T1000 (cell line): ENCODE results near the gene TBCCD1.
"Not testable (repeated sequence)": the region's sequence is repeated elsewhere in the genome, so short reads cannot be mapped to it uniquely, and the experiment has no call there.

Experiments used
- DNase-seq: peaks from one replicate; lab custom pipeline; 2025; ENCODE audit warnings: mixed read lengths; lab: John Stamatoyannopoulos, UW

Gene TBCCD1

GRCh38 chr3:186520431-186520830 lies 46.7 kb downstream of the TBCCD1 start:
- no peak for DNase-seq

DNA sequence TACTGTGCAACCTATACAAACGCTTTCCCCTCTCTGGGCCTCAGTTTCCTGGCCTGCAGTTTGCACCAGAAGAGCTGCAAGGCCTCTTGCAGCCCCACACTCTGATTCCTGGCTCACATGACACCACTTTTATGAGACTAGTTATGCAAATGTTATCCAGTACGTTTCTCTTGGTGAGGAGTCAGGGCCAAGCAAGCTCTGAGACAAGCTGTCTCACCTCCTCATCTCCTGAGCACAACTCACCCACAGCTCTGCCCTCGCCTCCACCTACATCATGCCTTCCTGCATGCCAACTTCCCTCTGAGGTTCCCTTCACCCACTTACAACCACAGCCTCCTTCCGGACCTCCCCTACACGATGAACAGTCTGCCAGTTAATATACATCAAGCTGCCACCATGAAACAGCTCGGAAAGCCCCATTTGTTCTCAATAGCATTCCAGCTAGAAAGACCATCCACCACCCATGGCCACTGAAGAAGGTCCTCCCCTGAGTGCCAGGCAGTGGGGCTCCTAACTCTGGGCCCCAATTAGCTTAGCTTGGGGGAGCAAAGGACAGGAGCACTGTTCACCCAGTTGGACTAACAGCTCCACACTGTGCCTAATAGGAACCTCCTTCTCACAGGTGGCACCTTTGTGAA lies 48.0 kb downstream of the TBCCD1 start:
- no peak for DNase-seq

DNA sequence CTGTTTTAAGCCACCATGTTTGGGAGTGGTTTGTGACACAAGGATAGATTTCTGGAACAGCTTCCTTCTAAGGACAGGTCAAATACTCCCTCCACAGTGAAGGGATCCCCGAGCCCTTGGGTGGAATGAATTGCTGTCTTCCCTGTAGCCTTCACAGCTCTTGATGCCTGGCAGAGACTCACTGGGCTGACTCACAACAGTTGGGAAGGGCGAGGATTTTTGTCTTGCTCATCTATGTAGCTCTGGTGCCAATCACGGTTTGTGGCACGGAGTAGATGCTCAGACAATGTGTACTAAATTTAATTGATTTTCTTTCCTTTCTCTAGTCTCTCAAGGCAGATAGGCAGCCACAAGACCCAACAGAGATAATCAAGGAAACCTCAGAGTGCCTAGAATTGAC lies 49.9 kb downstream of the TBCCD1 start:
- DNase-seq, result no peak

DNA sequence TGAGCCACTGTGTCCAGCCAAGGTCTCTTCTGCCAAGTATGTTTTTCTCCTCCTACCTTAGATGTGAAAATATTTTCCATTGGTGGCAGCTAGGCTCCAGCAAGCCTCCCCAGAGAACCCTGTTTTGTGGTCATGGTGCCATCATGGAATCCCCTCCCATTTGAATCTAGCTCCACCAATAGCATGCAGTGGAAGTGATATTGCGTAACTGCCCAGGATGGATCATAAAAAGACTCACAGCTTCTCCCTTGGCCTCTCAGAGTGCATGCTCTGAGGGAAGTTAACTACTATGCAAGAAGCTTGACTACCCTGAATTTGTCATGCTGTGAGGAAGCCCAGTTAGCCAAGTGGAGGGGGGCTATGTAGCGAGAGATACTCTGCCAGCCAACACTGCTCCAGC lies 50.5 kb downstream of the TBCCD1 start:
- no peak for DNase-seq

DNA sequence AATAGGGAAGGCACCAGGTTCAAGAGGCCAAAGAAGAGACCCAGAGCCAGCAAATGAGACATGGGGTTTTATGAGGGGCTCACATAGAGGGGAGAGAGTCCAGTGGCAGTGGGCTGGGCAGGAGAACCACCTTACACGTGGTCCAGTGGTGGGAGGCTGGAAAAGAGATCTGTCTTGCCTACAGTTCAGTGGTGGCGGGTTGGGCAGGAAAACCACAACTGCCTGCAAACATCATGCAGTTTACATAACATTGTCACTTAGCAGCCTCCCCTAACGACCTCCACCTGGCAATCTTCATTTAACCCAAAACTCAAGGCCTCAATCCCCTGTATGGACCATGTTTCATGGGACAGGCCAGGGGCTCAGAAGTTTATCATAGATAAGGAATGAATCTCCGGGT lies 52.0 kb downstream of the TBCCD1 start:
- no peak for DNase-seq

- no peak for DNase-seq
Observed at GRCh38 chr3:186514296-186515002, 52.7 kb downstream of the TBCCD1 start.

DNA sequence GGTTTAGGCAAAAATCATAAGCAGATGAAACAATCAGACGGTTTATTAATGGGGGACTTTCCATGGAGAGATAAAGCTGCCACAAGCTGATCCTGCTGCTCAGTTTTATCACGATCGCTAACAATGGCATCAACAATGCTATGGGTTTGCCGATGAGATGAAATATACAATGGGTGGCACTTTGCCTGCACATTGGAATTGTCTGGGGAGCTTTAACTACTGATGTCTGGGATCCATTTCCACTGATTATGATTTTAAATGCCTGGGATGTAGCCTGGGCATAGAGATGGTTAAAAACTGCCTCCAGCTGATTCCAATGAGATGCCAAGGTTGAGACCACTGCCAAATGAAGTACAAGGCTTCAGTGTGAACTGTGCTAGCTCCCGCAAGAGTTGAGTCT lies 53.8 kb downstream of the TBCCD1 start:
- no peak for DNase-seq

DNA sequence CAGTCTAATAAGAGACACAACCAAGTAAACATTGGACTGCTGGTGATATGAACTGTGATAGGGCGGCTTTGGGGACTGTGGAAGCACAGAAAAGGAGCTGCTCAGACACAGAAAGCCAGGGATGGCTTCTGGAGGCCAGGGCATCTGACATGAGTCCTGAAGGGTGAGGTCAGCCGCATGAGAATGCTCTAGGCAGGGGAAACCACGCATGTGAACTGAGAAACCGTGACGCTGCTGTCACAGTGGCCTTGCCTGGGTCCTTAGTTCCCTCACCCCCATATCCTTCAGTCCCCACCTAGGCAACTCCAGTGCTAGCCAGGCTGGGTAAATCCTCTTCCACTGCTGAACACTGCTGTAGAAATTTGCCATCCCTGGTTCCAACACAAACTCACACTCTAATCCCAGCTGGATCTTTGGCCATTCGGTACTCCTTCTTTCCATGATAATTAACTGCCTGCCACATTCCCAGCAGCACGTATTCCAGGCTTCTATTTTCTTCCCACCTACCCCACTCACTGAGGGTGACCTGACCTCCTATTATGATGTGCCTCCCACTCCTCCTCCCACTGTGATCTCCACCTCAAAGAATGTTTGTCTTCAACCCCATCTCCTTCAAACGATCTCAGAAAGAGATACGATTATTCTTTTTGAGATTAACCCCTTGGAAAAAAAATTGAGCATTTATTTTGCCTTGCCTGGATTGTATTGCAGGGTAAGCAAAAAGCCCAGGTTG lies 54.4 kb downstream of the TBCCD1 start:
- DNase-seq, result no peak

DNA sequence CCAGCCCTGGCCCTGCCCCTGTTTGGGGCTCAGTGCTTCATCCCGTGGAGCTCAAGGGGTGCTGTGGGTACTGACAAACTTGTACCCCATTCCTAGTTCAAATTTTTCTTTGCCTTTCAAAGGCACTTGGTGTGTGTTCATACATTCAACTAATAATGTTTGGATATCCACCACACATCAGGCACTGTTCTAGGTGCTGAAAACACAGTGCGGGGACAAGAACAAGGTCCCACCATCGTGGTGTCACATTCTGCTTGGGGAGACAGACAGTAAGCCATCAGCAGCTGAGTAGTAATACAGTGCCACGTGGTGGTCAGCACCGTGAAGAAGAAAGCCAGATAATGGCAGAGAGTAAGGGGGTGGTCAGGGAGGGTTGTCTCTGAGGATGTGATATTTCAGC lies 55.4 kb downstream of the TBCCD1 start:
- no peak for DNase-seq

DNA sequence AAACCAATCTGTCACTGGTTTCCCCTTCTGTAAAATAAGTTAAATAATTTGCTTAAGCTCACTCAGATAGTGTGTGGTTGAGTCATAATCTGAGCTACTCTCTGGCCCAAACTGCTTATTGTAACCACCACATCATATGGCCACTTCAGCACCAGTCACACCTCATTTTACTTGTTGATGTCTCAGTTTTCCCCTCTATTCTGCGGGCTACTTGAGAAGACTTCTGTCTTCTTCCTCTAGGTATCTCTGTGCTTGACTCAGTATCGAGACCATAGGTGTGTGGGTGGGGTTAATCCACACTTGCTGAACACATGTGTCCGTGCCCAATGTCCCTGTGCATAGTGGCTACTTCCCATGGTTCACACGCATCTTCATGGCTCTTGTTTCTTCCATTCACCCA lies 55.9 kb downstream of the TBCCD1 start:
- no peak for DNase-seq

DNA sequence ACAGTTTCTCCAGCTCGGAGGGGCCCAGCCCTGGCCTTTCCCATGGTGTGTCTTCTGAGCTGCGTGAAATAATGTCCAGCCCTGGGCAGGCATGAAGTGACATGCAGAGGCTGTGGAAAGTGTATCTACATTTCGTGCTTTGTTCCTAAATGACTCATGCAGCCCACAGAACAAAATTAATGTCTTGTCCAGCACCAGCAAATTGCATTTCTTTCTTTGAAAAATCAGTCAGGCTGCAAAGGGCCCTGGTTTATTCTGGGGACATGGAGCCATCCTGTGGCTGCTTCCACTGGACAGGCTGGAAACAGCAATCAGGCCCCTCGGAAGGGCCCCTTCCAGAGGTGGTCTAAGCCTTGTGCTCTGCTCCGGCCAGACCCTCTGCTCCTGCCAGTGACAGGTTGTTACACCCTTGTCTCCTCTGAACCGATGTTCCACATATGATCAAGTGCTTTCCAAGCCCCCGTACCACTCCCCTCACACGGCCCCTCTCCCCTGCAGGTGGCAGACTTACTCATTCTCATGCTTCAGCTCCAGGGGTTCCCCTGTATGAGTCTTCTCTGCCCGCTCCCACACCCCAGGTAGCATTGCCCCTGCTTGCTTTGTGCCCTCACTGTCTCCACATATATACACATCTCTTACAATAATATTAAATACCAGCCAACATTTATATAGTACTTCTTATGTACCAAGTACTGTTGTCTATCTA lies 56.6 kb downstream of the TBCCD1 start:
- DNase-seq, result no peak

DNA sequence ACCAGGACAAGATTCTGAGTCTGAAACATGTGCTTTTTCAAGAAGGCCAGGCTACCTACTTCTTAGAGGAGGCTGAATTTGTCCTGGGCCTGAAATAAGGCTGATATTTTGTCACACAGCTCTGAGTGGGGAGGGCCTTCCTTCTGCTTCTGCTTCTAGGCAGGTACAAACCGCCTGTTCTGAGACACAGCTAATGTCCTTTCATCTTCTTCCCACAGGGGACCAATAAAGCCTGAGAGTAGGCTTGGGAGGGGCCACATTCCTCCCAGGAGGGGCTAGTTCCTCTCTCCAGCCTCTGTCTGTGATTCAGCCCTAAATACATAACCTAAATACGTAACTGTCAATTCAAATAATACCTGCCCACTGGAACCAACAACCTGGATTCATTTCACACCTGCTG lies 57.7 kb downstream of the TBCCD1 start:
- DNase-seq, result no peak

GRCh38 chr3:186506857-186507256 lies 60.3 kb downstream of the TBCCD1 start:
- DNase-seq, result no peak

DNA sequence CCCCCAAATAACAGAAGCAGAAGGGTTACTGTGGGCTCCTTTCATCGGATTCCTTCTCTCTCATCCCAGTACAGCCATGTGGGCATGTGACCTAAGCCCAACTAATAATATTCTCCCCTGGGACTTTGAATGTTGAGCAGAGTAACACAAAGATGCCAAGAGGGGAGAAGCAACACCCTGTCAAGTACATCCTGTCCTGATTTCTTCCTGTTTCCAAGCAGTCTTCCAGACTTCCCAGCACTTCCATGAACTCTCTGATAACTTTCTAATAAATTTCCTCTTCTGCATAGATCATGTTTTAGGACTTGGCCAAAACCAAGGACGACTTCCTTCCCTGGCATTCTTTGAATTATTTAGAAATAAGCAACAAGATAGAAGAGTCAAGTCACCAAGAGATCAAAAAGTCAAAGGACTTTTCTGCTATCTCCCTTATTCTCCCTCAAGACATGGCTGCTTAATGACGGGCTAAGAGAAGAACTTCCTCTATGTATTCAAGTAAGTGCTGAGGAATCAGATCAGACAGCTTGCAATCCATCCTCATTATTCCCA lies 60.9 kb downstream of the TBCCD1 start:
- DNase-seq, result no peak

- no peak for DNase-seq
Observed at GRCh38 chr3:186502966-186503712, 64.0 kb downstream of the TBCCD1 start.

DNA sequence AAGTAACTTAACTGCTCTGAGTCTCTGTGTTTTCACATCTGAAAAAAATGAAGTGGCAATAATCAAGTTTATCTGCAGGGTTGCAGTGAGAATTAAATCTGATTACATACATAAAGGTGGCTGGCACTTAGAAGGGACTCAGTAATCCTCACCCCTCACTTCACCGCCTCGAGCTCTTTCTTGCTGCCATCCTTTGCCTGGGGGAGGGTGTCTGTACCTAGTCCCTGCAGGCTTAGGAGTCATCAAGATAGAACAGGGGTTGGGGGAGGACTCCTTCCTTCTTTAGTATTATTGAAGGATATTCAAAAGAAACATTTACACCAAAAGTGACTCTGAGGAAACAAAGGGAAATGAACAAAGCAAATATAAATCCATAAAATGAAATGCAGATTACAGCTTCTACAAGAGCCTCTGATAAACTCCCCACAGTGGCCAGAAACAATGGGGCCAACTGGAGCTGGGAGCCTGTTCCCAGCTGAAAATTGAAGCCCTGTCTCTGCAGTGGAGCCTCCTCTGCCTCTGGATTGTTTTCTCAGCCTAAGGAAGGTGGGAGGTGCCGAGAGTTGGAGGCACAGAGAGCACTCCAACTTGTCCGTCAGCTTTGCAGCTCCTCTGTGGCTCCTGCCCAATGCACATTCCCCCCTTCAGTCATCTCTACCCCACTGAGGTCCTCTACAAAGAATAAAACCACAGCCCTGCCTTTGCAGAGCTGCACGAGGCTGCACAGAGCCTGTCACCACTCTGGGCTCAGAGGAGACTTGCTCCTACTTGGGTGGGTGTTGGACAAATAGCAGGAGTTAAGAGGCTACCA lies 64.8 kb downstream of the TBCCD1 start:
- DNase-seq, result no peak

DNA sequence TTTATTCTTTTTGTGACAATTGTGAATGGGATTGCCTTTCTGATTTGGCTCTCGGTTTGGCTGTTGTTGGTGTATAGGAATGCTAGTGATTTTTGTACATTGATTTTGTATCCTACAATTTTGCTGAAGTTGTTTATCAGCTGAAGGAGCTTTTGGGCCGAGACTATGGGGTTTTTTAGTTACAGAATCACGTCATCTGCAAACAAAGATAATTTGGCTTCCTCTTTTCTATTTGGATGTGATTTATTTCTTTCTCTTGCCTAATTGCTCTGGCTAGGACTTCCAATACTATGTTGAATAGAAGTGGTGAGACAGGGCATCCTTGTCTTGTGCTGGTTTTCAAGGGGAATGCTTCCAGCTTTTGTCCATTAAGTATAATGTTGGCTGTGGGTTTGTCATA lies 67.2 kb downstream of the TBCCD1 start:
- DNase-seq, result not testable (repeated sequence)

DNA sequence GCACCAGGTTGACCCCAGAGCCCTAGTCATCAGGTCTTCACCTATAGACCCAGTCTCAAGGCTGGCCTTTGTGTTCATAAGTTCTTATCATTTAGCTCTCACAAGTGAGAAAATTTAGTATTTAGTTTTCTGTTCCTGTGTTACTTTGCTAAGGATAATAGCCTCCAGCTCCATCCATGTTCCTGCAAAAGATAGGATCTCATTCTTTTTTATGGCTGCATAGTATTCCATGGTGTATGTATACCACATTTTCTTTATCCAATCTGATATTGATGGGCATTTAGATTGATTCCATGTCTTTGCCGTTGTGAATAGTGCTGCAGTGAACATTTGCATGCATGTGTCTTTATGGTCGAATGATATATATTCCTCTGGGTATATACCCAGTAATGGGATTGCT lies 69.1 kb downstream of the TBCCD1 start:
- not testable (repeated sequence) for DNase-seq

GRCh38 chr3:186497608-186498007 lies 69.5 kb downstream of the TBCCD1 start:
- DNase-seq, result no peak

DNA sequence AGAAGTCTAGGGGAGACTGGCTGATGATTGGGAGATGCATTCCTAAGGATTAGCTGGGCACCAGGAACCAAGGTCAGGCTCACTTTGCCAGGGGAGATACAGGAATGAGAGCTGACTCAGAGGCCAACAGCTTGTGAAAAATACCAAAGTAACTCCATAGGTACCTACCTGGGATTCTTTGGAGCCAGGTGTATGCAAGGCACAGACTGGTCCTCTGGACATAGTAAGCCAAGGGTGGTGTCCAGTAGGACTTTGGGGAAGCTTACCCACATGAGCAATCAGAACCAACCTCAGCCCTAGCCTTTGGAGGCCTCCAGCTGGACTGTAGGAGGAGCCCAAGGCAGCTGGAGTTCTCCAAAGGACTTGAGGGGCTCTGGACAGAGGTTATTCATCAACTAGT lies 70.5 kb downstream of the TBCCD1 start:
- no peak for DNase-seq
